ENCODE results near the gene LRWD1.
"Not testable (repeated sequence)": the region's sequence is repeated elsewhere in the genome, so short reads cannot be mapped to it uniquely, and the experiment has no call there.

LRWD1 gene

GRCh38 chr7:102496861-102497260 is 32.1 kb downstream of the LRWD1 start:
- not testable (repeated sequence) for DNase-seq (ENCODE audit: low read depth)

GRCh38 chr7:102497308-102497707 is 32.5 kb downstream of the LRWD1 start:
- not testable (repeated sequence) for DNase-seq (ENCODE audit: low read depth)

- DNase-seq (ENCODE audit: low read depth) = not testable (repeated sequence)
Observed at GRCh38 chr7:102498321-102498720, 33.5 kb downstream of the LRWD1 start.

GRCh38 chr7:102503141-102503540 is 38.4 kb downstream of the LRWD1 start:
- not testable (repeated sequence) for DNase-seq (ENCODE audit: low read depth)

- not testable (repeated sequence) for DNase-seq (ENCODE audit: low read depth)
Observed at GRCh38 chr7:102505298-102506185, 40.8 kb downstream of the LRWD1 start.

- not testable (repeated sequence) for DNase-seq (ENCODE audit: low read depth)
Observed at GRCh38 chr7:102507410-102508088, 42.8 kb downstream of the LRWD1 start.

GRCh38 chr7:102510575-102510974 is 45.8 kb downstream of the LRWD1 start:
- not testable (repeated sequence) for DNase-seq (ENCODE audit: low read depth)

GRCh38 chr7:102511860-102512522 is 47.2 kb downstream of the LRWD1 start:
- DNase-seq (ENCODE audit: low read depth) = not testable (repeated sequence)

GRCh38 chr7:102512642-102513221 is 47.9 kb downstream of the LRWD1 start:
- DNase-seq (ENCODE audit: low read depth) = not testable (repeated sequence)

GRCh38 chr7:102514881-102515721 is 50.3 kb downstream of the LRWD1 start:
- DNase-seq (ENCODE audit: low read depth) = not testable (repeated sequence)

- DNase-seq (ENCODE audit: low read depth) = not testable (repeated sequence)
Observed at GRCh38 chr7:102515889-102516288, 51.1 kb downstream of the LRWD1 start.

- not testable (repeated sequence) for DNase-seq (ENCODE audit: low read depth)
Observed at GRCh38 chr7:102516951-102517350, 52.2 kb downstream of the LRWD1 start.

- not testable (repeated sequence) for DNase-seq (ENCODE audit: low read depth)
Observed at GRCh38 chr7:102517550-102518147, 52.9 kb downstream of the LRWD1 start, which contains the start of gene RASA4B. TSS of gene RASA4B (minus strand) at chr7:102517777. CDS start at chr7:102517710, 67 bp downstream.

GRCh38 chr7:102520797-102521196 is 56.0 kb downstream of the LRWD1 start:
- not testable (repeated sequence) for DNase-seq (ENCODE audit: low read depth)
